GM23248 (cell line): ENCODE measurements around the gene TARBP1. TPM values are rescaled to one million over a fixed set of nuclear protein-coding genes. Genes with fewer than 3 reads are reported as not detected.
A peak's percentile ranks its signal among the peaks of the same experiment; 100 is the strongest.

Experiments used
- DNase-seq: peaks from one replicate; pipeline ENCODE4 v3.0.0-alpha.2; 2015
- H2AFZ ChIP-seq: fragments of 200-600 bp; sonication (generic); 2 replicates; pipeline ENCODE4 v1.6.1; 2016; ENCODE audit warnings: antibody characterized with exemption
- H3F3A ChIP-seq: fragments of 200-600 bp; sonication (generic); 2 replicates; pipeline ENCODE4 v1.6.1; 2016; ENCODE audit warnings: mild to moderate bottlenecking, antibody characterized with exemption, mixed run types; ENCODE audit not compliant: insufficient read depth
- H3K27ac ChIP-seq: fragments of 200-600 bp; sonication (generic); 2 replicates; pipeline ENCODE4 v1.5.1; 2016; ENCODE audit warnings: mild to moderate bottlenecking
- H3K27me3 ChIP-seq: fragments of 200-600 bp; sonication (generic); replicated peaks from 2 replicates; pipeline ENCODE4 v1.6.1; 2016; ENCODE audit warnings: mild to moderate bottlenecking; ENCODE audit not compliant: insufficient read depth
- H3K36me3 ChIP-seq: fragments of 200-600 bp; sonication (generic); 2 replicates; pipeline ENCODE4 v1.6.1; 2016; ENCODE audit warnings: low read depth, mild to moderate bottlenecking
- H3K4me1 ChIP-seq: fragments of 200-600 bp; sonication (generic); 2 replicates; pipeline ENCODE4 v1.6.1; 2016; ENCODE audit warnings: mild to moderate bottlenecking; ENCODE audit not compliant: insufficient read depth
- H3K4me2 ChIP-seq: fragments of 200-600 bp; sonication (generic); one replicate; pipeline ENCODE4 v1.6.1; 2016; ENCODE audit warnings: mild to moderate bottlenecking; ENCODE audit not compliant: unreplicated experiment
- H3K4me3 ChIP-seq: fragments of 200-600 bp; sonication (generic); 2 replicates; pipeline ENCODE4 v1.5.1; 2016; ENCODE audit warnings: mild to moderate bottlenecking
- H3K79me2 ChIP-seq: fragments of 200-600 bp; sonication (generic); 2 replicates; pipeline ENCODE4 v1.6.1; 2016; ENCODE audit warnings: mild to moderate bottlenecking; ENCODE audit not compliant: insufficient read depth
- H3K9ac ChIP-seq: fragments of 200-600 bp; sonication (generic); 2 replicates; pipeline ENCODE4 v1.6.1; 2016; ENCODE audit warnings: mild to moderate bottlenecking
- H3K9me2 ChIP-seq: fragments of 200-600 bp; sonication (generic); 2 replicates; pipeline ENCODE4 v1.6.1; 2016; ENCODE audit warnings: mixed run types, mild to moderate bottlenecking, moderate library complexity; ENCODE audit not compliant: insufficient read depth
- H3K9me3 ChIP-seq: fragments of 200-600 bp; sonication (generic); one replicate; pipeline ENCODE4 v1.6.1; 2017; ENCODE audit warnings: low read depth
- H4K20me1 ChIP-seq: fragments of 200-600 bp; sonication (generic); 2 replicates; pipeline ENCODE4 v1.6.0; 2016; ENCODE audit not compliant: insufficient read depth
- EZH2 ChIP-seq: fragments of 200-600 bp; sonication (generic); IDR thresholded peaks from 2 replicates; pipeline ENCODE4 v1.6.1; 2018; ENCODE audit warnings: antibody characterized with exemption, mild to moderate bottlenecking; ENCODE audit not compliant: insufficient read depth, poor library complexity, severe bottlenecking
- EZH2phosphoT487 ChIP-seq: fragments of 200-600 bp; sonication (generic); IDR thresholded peaks from 2 replicates; pipeline ENCODE4 v1.6.1; 2018; ENCODE audit warnings: antibody characterized with exemption, moderate library complexity, mild to moderate bottlenecking, low read depth; ENCODE audit not compliant: insufficient read depth
- WGBS, 2 experiments: methylation state at CpG; one replicate each; pipeline ENCODE4 v1.1.6; 2015 to 2017; ENCODE audit warnings: low lambda C conversion rate in 2 of 2, low coverage in 1 of 2; ENCODE audit errors: missing lambda C conversion rate in 2 of 2; 5-methylcytosine and 5-hydroxymethylcytosine counted together
- in situ Hi-C: fragments of 300-500 bp; cut with MboI; formaldehyde crosslinking; loops from 2 replicates; pipeline ENCODE4 v1.15.0; 2020
- polyA plus RNA-seq: library from polyadenylated mRNA; unstranded; fragments of >200 nt; fragmentation: Nextera tagmentation; extraction: Ambion mirVana; gene quantifications from 2 replicates; pipeline ENCODE4 v1.2.1, GENCODE V29; 2016
- total RNA-seq: library from RNA; depleted of rRNA; stranded (reverse); fragments of >200 nt; shearing (Covaris generic); gene quantifications from 2 replicates; pipeline ENCODE4 v1.2.3, GENCODE V29; 2014; rRNA removed

TARBP1 gene, protein sequence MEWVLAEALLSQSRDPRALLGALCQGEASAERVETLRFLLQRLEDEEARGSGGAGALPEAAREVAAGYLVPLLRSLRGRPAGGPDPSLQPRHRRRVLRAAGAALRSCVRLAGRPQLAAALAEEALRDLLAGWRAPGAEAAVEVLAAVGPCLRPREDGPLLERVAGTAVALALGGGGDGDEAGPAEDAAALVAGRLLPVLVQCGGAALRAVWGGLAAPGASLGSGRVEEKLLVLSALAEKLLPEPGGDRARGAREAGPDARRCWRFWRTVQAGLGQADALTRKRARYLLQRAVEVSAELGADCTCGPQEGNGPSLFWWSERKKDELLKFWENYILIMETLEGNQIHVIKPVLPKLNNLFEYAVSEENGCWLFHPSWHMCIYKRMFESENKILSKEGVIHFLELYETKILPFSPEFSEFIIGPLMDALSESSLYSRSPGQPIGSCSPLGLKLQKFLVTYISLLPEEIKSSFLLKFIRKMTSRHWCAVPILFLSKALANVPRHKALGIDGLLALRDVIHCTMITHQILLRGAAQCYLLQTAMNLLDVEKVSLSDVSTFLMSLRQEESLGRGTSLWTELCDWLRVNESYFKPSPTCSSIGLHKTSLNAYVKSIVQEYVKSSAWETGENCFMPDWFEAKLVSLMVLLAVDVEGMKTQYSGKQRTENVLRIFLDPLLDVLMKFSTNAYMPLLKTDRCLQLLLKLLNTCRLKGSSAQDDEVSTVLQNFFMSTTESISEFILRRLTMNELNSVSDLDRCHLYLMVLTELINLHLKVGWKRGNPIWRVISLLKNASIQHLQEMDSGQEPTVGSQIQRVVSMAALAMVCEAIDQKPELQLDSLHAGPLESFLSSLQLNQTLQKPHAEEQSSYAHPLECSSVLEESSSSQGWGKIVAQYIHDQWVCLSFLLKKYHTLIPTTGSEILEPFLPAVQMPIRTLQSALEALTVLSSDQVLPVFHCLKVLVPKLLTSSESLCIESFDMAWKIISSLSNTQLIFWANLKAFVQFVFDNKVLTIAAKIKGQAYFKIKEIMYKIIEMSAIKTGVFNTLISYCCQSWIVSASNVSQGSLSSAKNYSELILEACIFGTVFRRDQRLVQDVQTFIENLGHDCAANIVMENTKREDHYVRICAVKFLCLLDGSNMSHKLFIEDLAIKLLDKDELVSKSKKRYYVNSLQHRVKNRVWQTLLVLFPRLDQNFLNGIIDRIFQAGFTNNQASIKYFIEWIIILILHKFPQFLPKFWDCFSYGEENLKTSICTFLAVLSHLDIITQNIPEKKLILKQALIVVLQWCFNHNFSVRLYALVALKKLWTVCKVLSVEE (N-terminal part only)
- total RNA-seq (11.9 and 61.0 TPM in 2 replicates), polyA plus RNA-seq (5.2 and 5.7 TPM in 2 replicates)

DNA sequence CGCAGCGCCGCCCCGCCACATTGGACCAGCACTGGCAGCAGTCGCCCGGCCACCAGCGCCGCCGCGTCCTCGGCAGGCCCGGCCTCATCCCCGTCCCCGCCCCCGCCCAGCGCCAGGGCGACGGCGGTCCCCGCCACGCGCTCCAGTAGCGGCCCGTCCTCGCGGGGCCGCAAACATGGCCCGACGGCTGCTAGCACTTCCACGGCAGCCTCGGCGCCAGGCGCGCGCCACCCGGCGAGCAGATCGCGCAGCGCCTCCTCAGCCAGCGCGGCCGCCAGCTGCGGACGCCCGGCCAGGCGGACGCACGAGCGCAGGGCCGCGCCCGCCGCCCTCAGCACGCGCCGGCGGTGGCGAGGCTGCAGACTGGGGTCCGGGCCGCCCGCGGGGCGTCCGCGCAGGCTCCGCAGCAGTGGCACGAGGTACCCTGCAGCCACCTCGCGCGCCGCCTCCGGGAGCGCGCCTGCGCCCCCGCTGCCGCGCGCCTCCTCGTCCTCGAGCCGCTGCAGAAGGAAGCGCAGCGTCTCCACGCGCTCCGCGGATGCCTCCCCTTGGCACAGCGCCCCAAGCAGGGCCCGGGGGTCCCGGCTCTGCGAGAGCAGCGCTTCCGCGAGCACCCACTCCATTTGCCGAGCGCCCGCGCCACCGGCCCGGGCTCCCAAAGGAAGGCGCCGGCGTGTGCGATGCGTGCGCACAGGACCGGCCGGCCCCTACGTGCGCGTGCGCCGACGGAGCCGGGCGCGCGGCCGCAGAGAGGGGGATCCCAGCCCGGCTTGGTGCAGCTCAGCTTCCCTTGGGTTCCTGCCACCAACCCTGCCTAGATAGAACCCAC is at the start of gene TARBP1:
TSS of gene TARBP1 (minus strand) at position 699 of the 829 bp plus-strand sequence. CDS start at position 623, 76 bp downstream.
- H2AFZ ChIP-seq, result peak within 1 kb of the TSS; percentile 96
- in situ Hi-C loops, result loop anchor here (25.0 kb wide), 1 partner anchor 259 kb away; no protein-coding TSS in a partner anchor
- 1% methylated on average over 64 to 76 of the region's 122 CpGs for WGBS, 2 experiments
- H3F3A ChIP-seq, result peaks cover 10% of the 10 kb centered on the region
- H3K4me3 ChIP-seq, result peak within 1 kb of the TSS; percentile 92
- TF ChIP-seq EZH2 (no peak), EZH2phosphoT487 (no peak)
- no peaks in the 10 kb centered on the region for H3K9me2 ChIP-seq
- H3K4me2 ChIP-seq, result peak within 1 kb of the TSS; percentile 93
- no peaks in the 10 kb centered on the region for H3K9me3 ChIP-seq
- H3K79me2 ChIP-seq, result peaks cover 20% of the 10 kb centered on the region
- peak within 1 kb of the TSS; percentile 61 for H3K27ac ChIP-seq
- no peaks in the 10 kb centered on the region for H3K36me3 ChIP-seq
- peak; percentile 91 for DNase-seq
- no peaks in the 10 kb centered on the region for H3K4me1 ChIP-seq
- H3K27me3 ChIP-seq, result no peaks in the 10 kb centered on the region
- peak within 1 kb of the TSS; percentile 79 for H3K9ac ChIP-seq
- H4K20me1 ChIP-seq, result no peaks in the 10 kb centered on the region

GRCh38 chr1:234528074-234528865 is 49.3 kb upstream of the TARBP1 start:
- H3K79me2 ChIP-seq, result no peaks in the 10 kb centered on the region
- H3K27me3 ChIP-seq, result no peaks in the 10 kb centered on the region
- peaks cover 38% of the 10 kb centered on the region for H3K4me1 ChIP-seq
- H3K4me3 ChIP-seq, result no peak overlapping the region
- WGBS, 2 experiments, result 91 to 94% methylated on average over 14 of the region's 14 CpGs
- H3K9me3 ChIP-seq, result no peaks in the 10 kb centered on the region
- no peaks in the 10 kb centered on the region for H3K9me2 ChIP-seq
- H4K20me1 ChIP-seq, result no peaks in the 10 kb centered on the region
- H3F3A ChIP-seq, result peaks cover 21% of the 10 kb centered on the region
- H3K9ac ChIP-seq, result no peak overlapping the region
- H3K36me3 ChIP-seq, result no peaks in the 10 kb centered on the region
- no peak for DNase-seq
- in situ Hi-C loops, result no loop called here
- TF ChIP-seq EZH2phosphoT487 (no peak), EZH2 (no peak)
- no peak overlapping the region; the same call in 1 of the 2 replicates for H2AFZ ChIP-seq
- no peak overlapping the region for H3K27ac ChIP-seq
- H3K4me2 ChIP-seq, result no peak overlapping the region

GRCh38 chr1:234527346-234527745 is 48.4 kb upstream of the TARBP1 start:
- H3F3A ChIP-seq, result peaks cover 22% of the 10 kb centered on the region
- no peaks in the 10 kb centered on the region for H3K9me3 ChIP-seq
- in situ Hi-C loops, result no loop called here
- H3K27me3 ChIP-seq, result no peaks in the 10 kb centered on the region
- H2AFZ ChIP-seq, result no peak overlapping the region
- no peak overlapping the region for H3K27ac ChIP-seq
- no peak overlapping the region for H3K9ac ChIP-seq
- TF ChIP-seq EZH2phosphoT487 (no peak), EZH2 (no peak)
- WGBS, 2 experiments, result 81 to 83% methylated on average over 6 of the region's 6 CpGs
- no peaks in the 10 kb centered on the region for H3K79me2 ChIP-seq
- peaks cover 39% of the 10 kb centered on the region for H3K4me1 ChIP-seq
- H3K4me2 ChIP-seq, result no peak overlapping the region
- H3K9me2 ChIP-seq, result no peaks in the 10 kb centered on the region
- DNase-seq, result no peak
- no peaks in the 10 kb centered on the region for H4K20me1 ChIP-seq
- H3K36me3 ChIP-seq, result no peaks in the 10 kb centered on the region
- no peak overlapping the region for H3K4me3 ChIP-seq
